ENCODE measurements around the gene HNRNPD.

The HNRNPD gene

DNA sequence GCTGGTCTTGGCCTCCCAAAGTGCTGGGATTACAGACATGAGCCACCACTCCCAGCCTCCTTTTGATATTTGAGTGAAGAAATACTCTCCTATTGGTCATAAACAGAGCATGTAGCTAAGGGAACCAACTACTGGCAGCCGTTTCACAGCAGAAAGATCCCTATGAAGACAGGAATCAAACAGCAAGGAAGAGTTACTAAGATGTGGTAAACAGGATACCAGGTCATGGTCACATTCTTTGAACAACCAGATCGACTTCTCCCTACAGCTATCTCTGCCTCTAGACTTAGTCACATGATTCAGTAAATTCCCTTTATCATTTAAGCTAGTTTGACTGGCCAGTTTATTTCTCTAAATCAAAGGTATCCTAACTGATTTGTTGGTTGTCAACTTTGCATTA is 9.0 kb upstream of the HNRNPD start:
- Histone ChIP-seq H3K27ac (no peak overlapping the region), H3K4me3 (no peak overlapping the region)
- no peak for DNase-seq (ENCODE audit: low spot score)
- TF ChIP-seq, protein P1, sequence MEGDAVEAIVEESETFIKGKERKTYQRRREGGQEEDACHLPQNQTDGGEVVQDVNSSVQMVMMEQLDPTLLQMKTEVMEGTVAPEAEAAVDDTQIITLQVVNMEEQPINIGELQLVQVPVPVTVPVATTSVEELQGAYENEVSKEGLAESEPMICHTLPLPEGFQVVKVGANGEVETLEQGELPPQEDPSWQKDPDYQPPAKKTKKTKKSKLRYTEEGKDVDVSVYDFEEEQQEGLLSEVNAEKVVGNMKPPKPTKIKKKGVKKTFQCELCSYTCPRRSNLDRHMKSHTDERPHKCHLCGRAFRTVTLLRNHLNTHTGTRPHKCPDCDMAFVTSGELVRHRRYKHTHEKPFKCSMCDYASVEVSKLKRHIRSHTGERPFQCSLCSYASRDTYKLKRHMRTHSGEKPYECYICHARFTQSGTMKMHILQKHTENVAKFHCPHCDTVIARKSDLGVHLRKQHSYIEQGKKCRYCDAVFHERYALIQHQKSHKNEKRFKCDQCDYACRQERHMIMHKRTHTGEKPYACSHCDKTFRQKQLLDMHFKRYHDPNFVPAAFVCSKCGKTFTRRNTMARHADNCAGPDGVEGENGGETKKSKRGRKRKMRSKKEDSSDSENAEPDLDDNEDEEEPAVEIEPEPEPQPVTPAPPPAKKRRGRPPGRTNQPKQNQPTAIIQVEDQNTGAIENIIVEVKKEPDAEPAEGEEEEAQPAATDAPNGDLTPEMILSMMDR (IDR thresholded peaks at IDR 0.05), result no peak

DNA sequence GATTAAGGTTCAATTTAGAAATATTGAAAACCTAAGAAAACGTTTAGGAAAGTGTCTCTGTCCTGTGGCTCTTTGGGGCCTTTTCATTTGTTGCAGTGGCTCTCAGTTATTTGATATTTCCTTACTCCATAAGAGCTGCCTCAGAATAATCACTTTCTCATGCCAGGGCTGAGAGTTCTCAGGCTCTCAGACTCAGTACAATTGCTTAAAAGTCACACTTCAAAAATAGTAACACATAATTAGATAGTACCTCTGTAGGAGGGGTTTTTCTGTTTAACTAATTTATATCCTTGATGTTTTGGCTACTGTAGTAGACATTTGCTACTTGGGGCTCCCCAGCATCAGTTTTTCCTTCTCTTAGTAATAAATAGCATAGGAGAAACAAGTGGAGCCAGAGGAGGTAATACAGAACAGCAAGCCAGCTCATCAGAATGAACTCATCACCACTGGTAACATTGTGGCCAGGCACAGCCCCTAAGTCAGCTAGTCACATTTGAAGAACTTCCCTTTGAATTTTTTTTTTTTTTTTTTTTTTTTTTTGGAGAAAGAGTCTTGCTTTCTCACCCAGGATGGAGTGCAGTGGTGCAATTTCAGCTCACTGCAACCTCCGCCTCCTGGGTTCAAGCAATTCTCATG is 8.0 kb upstream of the HNRNPD start:
- H3K4me3 ChIP-seq, result no peak overlapping the region
- TF ChIP-seq, protein P1 (IDR thresholded peaks at IDR 0.05), result no peak
- no peak for DNase-seq (ENCODE audit: low spot score)
- H3K27ac ChIP-seq, result no peak overlapping the region

DNA sequence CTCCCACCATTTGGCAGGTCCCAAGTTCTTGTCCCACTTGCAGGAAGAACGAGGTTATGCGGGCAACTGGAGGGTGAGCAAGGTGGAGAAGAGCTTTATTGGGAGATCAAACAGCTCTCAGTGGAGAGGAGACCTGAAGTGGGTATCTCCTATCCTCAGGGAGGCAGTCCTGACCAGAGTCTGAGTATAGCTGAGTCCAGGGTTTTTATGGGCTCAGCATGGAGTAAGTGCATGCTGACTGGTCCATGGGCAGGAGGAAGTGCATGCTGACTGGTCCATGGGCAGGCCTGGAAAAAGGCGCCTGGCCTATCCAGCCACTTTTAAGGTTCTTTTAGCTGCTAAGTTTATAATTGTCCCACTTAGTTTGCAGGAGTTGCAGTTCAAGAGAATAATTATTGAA is 7.4 kb upstream of the HNRNPD start:
- TF ChIP-seq, protein P1 (IDR thresholded peaks at IDR 0.05), result no peak
- no peak overlapping the region for H3K4me3 ChIP-seq
- no peak for DNase-seq (ENCODE audit: low spot score)
- no peak overlapping the region for H3K27ac ChIP-seq

DNA sequence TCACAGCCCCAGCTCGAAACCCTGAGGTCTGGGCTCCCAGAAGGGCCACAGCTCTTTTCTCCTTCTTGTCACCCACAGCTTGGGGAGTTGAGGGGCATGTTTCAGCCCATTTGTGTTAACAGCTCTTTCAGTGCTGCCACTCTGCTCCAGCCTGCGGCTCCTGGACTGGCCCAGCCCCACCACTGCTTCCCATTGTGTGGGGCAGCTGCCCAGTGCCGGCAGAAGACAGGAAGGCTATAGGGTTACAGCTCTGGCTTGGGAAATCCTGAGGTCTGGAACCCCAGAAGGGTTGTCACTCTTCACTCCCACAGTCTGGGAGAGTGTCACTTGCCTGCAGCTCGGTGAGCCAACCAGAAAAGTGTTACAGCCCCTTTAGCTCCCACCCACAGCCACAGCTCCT is 7.0 kb upstream of the HNRNPD start:
- TF ChIP-seq, protein P1 (IDR thresholded peaks at IDR 0.05), result no peak
- H3K27ac ChIP-seq, result no peak overlapping the region
- DNase-seq (ENCODE audit: low spot score), result no peak
- no peak overlapping the region for H3K4me3 ChIP-seq

DNA sequence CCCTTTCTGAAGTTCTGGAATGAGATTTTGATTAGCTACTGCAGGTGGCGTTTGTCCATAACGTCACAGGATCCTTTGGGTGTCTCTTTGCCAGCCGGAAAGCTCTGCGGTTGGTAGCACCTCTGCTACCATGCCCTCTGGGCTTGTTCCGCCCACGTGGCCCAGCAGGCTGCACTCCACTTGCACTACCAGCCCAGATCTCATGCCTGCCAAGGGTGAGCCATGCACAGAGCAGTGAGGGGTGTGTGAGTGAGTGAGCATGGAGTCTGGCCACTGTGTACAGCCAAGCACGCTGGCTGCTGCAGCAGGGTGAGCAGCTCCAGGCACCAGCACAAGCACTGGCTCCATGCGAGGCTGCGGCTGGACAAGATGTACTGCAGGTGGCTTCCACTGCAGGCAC is 6.6 kb upstream of the HNRNPD start:
- Histone ChIP-seq H3K4me3 (no peak overlapping the region), H3K27ac (no peak overlapping the region)
- TF ChIP-seq, protein P1 (IDR thresholded peaks at IDR 0.05), result no peak
- DNase-seq (ENCODE audit: low spot score), result no peak

DNA sequence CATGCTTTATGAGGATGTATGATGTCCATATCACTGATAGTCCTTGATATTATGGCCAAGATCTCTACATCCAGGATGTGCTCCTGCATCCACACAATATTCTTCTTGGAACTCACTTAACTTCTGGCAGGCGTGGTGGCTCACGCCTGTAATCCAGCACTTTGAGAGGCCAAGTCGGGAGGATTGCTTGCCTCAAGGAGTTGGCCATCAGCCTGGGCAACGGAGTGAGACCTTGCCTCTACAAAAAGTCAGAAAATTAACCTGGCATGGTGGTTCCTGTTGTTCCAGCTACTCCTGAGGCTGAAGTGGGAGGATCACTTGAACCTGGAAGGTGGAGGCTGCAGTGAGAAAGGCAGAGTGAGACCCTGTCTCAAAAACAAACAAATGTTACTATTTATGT is 2.3 kb upstream of the HNRNPD start:
- Histone ChIP-seq H3K4me3 (no peak overlapping the region), H3K27ac (no peak overlapping the region)
- TF ChIP-seq, protein P1 (IDR thresholded peaks at IDR 0.05), result no peak
- DNase-seq (ENCODE audit: low spot score), result no peak

DNA sequence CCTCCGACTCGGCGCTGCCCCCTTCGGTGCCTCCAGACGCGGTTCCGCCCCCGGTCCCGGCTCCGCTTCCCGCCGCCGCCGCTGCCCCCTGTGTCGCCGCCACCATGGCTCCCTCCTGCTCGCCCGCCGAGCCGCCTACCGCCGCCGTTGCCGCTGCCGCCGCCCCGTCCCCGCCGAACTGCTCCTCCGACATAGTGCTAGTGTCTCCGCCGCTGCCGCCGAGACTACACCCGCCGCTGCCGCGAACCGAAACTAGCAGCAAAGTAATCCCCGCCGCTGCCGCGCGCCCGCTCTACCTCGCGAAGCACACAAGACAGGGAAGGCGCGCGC is 340 bp downstream of the HNRNPD start:
- peak overlapping the region; percentile 98 to 100 for H3K27ac ChIP-seq
- peak overlapping the region; percentile 100 for H3K4me3 ChIP-seq
- DNase-seq (ENCODE audit: low spot score), result no peak
- TF ChIP-seq, protein P1 (IDR thresholded peaks at IDR 0.05), result no peak
